ENCODE data around the gene WNT7A.

- no peak for TF ChIP-seq ZNF274 (IDR thresholded peaks at IDR 0.05; ENCODE audit: low read depth, low read length)
- no peak for TF ChIP-seq YY1 (IDR thresholded peaks at IDR 0.05; ENCODE audit: insufficient read depth, insufficient read length)
- TF ChIP-seq SUZ12 (IDR thresholded peaks at IDR 0.05; ENCODE audit: extremely low read depth, insufficient read depth, insufficient read length) = no peak
These were observed 15.8 kb downstream of the WNT7A start for GRCh38 chr3:13863965-13864595.

All from NT2/D1 (cell line).